Measurements from ENCODE around the gene BLZF1.
"Not testable (repeated sequence)": the region's sequence is repeated elsewhere in the genome, so short reads cannot be mapped to it uniquely, and the experiment has no call there.

BLZF1 gene, protein sequence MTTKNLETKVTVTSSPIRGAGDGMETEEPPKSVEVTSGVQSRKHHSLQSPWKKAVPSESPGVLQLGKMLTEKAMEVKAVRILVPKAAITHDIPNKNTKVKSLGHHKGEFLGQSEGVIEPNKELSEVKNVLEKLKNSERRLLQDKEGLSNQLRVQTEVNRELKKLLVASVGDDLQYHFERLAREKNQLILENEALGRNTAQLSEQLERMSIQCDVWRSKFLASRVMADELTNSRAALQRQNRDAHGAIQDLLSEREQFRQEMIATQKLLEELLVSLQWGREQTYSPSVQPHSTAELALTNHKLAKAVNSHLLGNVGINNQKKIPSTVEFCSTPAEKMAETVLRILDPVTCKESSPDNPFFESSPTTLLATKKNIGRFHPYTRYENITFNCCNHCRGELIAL

DNA sequence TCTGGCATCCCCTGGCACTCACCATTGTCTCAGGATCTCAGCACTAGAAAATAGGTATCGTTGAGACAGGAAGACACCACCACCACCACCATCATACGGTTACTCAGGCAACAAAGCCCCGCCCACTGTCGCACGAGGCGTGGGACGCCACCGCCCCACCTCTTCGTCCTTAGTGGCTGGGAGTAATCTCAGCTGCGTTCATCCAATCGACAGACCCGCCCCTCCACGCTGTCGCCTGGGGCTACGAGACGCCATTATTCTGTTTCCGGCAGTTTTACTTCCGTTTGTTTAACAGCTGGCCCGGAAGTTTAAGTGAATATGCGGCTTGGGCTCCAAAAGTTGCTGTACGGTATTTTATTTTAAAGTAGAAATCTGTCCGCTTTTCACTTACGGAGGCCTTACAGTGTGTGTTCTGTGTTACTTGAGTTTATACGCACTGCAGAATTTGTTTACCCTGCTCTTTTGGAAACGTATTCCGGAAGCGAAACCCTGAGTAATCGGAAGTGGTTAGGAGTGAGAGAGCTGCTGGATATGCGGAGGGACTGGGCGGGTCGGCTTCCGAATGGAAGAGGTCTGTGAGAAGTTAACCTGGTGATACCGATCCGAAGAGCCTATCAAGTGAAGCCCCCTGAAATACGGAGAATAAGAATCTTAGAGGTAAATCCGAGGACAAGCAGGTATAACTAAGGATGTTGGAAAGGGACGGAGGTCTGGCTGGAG is at the start of gene BLZF1, which contains the start of gene NME7:
Gene BLZF1, plus strand, starts transcription at position 510 of the 720 bp plus-strand sequence. CDS start 1,328 bp downstream, outside the sequence.
Gene NME7, minus strand, starts transcription at position 112 of the 720 bp plus-strand sequence. Its CDS starts 87 bp downstream, at position 25.
- peak; percentile 97 for DNase-seq (ENCODE audit: low spot score)

GRCh38 chr1:169318536-169319244 is 49.3 kb upstream of the BLZF1 start:
- no peak for DNase-seq (ENCODE audit: low spot score)

- DNase-seq (ENCODE audit: low spot score), result peak; percentile 11
Observed at GRCh38 chr1:169321539-169321938, 46.5 kb upstream of the BLZF1 start.

DNA sequence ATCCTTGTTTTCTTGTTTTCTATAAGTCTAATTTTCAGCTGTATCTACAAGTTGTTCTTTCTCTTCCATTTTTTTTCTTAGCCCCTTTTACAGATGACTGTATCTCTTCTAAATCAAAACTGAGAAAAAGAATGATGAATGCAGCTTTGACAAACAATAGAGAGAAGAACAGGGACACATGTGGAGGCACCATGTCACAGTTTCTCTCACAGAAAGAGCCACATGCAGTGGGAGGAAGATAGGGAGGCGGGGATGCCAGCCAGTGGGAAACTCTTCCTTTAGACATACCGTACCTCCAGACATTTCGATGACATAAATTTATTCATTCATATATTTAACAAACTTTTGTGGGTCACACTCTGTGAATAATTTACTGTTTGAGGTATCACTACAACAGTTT is 45.9 kb upstream of the BLZF1 start:
- DNase-seq (ENCODE audit: low spot score), result no peak

- DNase-seq (ENCODE audit: low spot score), result no peak
Observed at GRCh38 chr1:169325117-169325516, 42.9 kb upstream of the BLZF1 start.

GRCh38 chr1:169326261-169326955 is 41.6 kb upstream of the BLZF1 start:
- no peak for DNase-seq (ENCODE audit: low spot score)

DNA sequence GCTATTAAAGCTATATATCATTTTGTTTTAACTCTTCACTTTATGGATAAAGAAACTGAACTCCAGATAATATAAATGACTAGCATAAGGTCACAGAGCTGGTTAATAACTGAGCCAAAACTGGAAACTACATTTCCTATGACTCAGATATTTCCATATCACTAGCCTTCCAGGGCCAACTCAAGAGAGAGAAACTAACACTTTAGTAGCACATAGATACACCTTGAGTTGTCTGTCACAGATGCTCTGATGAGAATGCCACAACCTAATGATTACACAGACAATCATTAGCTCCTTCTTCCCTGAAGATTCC is 41.1 kb upstream of the BLZF1 start:
- DNase-seq (ENCODE audit: low spot score), result peak; percentile 12

DNA sequence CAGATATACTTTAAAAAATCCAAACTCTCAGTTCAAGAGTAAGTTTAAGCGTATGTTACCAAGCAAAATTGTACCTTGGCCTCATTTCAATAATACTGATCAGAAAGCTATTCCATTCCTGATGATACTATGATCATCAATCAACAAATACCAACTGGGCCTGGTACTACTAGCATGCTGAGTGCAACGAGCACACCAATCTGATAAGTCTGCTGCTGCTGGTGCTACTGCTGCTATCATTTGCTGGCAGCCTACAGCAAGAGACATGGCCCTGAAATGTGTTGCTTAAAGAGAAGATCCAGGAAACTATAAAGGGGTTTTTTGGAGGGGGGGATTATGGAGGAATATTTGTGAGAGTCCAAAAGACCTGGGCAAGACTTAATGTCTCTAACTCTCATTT is 40.1 kb upstream of the BLZF1 start:
- DNase-seq (ENCODE audit: low spot score), result no peak

DNA sequence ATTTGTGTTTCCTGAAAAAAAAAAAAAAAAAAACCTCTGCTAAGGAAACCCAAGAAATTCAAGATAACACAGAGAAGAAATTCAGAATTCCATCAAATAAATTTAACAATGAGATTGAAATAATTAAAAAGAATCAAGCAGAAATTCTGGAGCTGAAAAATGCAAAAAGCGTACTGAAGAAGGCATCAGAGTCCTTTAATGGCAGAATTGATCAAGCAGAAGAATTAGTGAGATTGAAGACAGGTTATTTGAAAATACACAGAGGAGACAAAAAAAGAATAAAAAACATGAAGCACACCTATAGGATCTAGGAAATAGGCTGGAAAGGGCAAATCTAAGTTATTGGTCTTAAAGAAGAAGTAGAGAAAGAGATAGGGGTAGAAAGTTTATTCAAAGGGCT is 38.6 kb upstream of the BLZF1 start:
- DNase-seq (ENCODE audit: low spot score), result no peak

DNA sequence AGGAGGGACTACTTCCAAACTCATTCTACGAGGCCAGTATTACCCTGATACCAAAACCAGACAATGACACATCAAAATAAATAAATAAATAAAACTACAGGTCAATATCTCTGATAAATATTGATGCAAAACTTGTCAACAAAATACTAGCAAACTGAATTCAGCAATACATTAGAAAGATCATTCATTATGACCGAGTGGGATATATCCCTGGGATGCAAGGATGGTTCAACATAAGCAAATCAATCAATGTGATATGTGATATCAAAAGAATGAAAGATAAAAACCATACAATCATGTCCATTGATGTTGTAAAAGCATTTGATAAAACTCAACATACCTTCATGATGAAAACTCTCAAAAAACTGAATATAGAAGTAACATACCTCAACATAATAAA is 37.1 kb upstream of the BLZF1 start:
- DNase-seq (ENCODE audit: low spot score), result no peak

DNA sequence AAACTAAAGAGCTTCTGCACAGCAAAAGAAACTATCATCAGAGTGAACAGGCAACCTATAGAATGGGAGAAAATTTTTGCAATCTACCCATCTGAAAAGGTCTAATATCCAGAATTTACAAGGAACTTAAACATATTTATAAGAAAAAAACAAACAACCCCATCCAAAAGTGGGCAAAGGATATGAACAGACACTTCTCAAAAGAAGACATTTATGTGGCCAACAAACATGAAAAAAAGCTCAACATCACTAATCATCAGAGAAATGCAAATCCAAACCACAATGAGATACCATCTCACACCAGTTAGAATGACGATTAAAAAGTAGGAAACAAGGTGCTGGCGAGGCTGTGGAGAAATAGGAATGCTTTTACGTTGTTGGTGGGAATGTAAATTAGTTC is 33.3 kb upstream of the BLZF1 start:
- not testable (repeated sequence) for DNase-seq (ENCODE audit: low spot score)

- DNase-seq (ENCODE audit: low spot score), result not testable (repeated sequence)
Observed at GRCh38 chr1:169336947-169337715, 30.9 kb upstream of the BLZF1 start.

DNA sequence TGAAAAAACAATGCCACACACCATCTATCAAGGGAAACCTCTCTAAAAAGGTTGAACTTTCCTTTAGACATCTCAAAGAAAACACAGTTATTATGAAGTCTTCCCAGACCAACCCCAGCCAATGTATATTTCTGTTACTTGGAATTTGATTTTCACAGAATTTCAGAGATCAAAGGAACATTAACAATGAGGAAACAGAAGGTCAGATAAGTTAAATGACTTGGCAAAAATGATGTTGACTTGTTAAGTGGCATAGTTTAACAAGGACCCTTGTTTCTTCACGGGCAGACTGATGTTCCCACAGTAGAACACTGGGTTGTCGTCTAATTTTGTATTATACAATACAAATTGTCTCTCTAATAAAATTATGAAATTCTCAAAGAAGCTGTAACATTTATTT is 29.4 kb upstream of the BLZF1 start:
- DNase-seq (ENCODE audit: low spot score), result no peak

GRCh38 chr1:169339773-169340172 is 28.2 kb upstream of the BLZF1 start:
- no peak for DNase-seq (ENCODE audit: low spot score)

DNA sequence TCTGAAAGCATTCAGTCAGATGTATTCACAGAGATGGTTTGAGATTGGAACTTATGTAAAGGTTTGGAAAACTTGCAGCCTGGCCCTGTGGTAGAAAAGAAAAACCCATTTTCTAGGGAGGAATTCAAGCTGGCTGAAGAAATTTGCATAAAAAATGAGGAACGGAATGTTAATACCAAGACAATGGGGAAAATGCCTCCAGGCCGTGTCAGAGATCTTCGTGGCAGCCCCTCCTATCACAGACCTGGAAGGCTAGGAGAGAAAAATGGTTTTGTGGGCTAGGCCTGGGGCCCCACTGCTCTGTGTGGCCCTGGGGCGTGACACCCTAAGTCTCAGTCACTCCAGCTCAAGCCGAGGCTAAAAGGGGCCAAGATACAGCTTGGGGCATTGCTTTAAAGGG is 27.1 kb upstream of the BLZF1 start:
- DNase-seq (ENCODE audit: low spot score), result no peak

GRCh38 chr1:169342096-169342495 is 25.9 kb upstream of the BLZF1 start:
- not testable (repeated sequence) for DNase-seq (ENCODE audit: low spot score)

- DNase-seq (ENCODE audit: low spot score), result no peak
Observed at GRCh38 chr1:169345511-169345910, 22.5 kb upstream of the BLZF1 start.

DNA sequence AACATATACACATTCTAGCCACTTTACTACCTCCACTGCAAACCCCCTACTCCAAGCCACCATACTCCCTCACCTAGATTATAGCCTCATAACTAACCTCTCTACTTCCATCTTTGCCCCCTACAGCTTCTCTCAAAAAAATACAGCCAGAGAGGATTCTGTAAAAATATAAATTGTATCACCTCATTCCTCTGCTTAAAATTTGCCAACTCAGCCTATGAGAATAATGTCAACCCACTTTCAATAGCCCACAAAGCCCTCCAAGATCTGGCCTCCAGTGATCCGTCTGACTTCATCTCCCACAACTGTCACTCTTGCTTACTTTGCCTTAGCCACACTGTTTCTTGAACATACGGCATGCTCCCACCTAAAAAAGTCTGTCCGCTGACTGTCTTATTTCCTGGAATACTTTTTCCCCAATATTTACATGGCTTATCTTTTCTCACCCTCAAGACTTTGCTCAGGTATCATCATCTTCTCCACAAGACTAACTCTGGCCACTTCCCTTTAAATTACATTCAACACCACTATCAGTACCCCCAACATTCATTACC is 21.9 kb upstream of the BLZF1 start:
- DNase-seq (ENCODE audit: low spot score), result no peak

- no peak for DNase-seq (ENCODE audit: low spot score)
Observed at GRCh38 chr1:169347688-169348382, 20.2 kb upstream of the BLZF1 start.

DNA sequence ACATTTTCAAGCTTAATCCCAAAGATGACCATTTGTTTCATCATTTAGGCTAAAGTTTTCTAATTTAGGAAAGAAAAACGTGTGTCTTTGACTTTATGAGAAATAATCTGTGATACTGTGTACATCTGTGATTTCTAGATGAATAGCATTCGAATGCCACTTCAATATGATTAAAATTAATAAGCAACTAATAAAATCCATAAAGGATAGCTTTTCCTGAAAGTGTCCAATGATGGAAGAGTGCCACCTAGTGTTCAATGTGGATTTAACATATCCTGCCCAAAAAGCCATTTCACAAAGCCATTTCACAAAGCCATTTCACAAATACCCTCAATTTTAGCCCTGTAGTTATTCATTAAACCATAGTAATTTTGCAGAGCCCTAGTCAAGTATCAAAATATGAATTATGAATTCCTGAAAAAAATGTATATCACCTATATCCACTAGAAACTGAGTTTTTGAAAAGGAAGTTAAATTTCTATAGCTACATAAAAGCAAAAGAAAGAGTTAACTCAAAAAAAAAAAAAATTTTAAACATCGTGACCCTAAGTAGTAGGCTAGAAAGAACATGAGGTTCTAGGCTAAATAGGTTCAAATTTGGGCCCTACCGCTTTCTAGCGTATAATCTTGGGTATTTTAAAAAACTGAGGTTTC is 19.5 kb upstream of the BLZF1 start:
- peak; percentile 34 for DNase-seq (ENCODE audit: low spot score)

Measured in AG20443 (cell line).